ENCODE measurements around the gene LBR. TPM values are rescaled to one million over a fixed set of nuclear protein-coding genes. Genes with fewer than 3 reads are reported as not detected.

The LBR gene
- total RNA-seq, 1 experiment from 2014 or later = 86.0 TPM

DNA sequence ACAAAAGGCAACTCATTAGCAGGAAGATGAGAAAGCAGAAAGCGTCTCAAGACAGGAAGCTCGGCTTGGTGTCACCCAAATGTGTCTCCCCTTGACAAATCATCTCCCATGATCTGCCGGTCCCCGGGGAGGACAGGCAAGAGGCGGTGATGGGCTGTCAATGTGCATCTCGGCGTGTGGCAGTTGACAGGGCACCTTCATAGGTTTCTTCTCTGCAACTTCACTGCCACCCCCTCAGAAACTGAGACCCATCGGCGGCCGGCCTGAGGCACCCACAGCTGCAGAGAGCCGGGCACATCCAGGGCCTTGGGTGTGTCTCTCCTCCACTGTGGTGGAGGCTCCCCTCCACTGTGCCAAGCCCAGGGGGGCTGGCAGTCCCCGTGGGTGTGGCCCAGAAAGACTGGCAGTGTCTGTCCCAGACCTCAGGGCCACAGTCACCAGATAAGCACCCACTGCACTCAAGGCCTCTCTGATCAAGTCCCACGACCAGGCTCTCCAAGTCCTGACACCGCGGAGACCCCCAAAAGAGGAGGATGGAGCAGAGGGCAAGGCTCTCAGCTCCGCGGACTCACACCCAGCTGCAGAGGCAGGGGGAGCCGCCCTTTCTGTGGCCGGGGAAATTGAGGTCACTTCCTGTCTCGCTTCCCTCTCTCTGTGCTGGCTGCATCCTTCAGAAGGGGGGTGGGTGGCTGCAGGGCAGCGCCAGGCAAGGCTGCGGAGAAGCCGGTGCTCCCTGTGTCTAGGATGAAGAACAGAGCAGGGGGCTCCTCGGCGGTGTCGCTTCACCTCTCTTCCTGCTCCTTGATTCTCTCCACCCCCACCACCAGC is 39.6 kb upstream of the LBR start (continued):
- TF ChIP-seq, protein P1, sequence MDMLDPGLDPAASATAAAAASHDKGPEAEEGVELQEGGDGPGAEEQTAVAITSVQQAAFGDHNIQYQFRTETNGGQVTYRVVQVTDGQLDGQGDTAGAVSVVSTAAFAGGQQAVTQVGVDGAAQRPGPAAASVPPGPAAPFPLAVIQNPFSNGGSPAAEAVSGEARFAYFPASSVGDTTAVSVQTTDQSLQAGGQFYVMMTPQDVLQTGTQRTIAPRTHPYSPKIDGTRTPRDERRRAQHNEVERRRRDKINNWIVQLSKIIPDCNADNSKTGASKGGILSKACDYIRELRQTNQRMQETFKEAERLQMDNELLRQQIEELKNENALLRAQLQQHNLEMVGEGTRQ (CRISPR knock-in tag; IDR thresholded peaks at IDR 0.05) = no peak
- TF ChIP-seq TCF7 (CRISPR knock-in tag; IDR thresholded peaks at IDR 0.05; ENCODE audit: low read depth) (no peak), ZMAT4 (CRISPR knock-in tag; IDR thresholded peaks at IDR 0.05) (no peak), JAZF1 (CRISPR knock-in tag; IDR thresholded peaks at IDR 0.05) (no peak), TEAD4 (CRISPR knock-in tag; IDR thresholded peaks at IDR 0.05) (no peak), NFE2L1 (CRISPR knock-in tag; IDR thresholded peaks at IDR 0.05) (no peak), MLX (CRISPR knock-in tag; IDR thresholded peaks at IDR 0.05) (no peak), ZNF512 (CRISPR knock-in tag; IDR thresholded peaks at IDR 0.05; ENCODE audit: borderline replicate concordance) (no peak)

GRCh38 chr1:225466848-225467192 is 39.0 kb upstream of the LBR start:
- ChIA-PET POLR2A (no interaction called here), CTCF (no interaction called here)
- ATAC-seq (no peak), DNase-seq (ENCODE audit: low spot score) (no peak)
- no peak for TF ChIP-seq NFE2L1 (CRISPR knock-in tag; IDR thresholded peaks at IDR 0.05)
- no peak for TF ChIP-seq CREM (CRISPR knock-in tag; IDR thresholded peaks at IDR 0.05)
- no peak overlapping the region for H3K4me3 Mint-ChIP-seq
- H3K27me3 Mint-ChIP-seq (ENCODE audit: low read depth) = peaks cover 2% of the 10 kb centered on the region; the same call in 1 of the 2 replicates
- peaks cover 47% of the 10 kb centered on the region for H3K4me1 Mint-ChIP-seq
- H3K9me3 Mint-ChIP-seq = no peaks in the 10 kb centered on the region
- H3K27ac Mint-ChIP-seq = no peak overlapping the region
- H3K36me3 Mint-ChIP-seq = no peaks in the 10 kb centered on the region

DNA sequence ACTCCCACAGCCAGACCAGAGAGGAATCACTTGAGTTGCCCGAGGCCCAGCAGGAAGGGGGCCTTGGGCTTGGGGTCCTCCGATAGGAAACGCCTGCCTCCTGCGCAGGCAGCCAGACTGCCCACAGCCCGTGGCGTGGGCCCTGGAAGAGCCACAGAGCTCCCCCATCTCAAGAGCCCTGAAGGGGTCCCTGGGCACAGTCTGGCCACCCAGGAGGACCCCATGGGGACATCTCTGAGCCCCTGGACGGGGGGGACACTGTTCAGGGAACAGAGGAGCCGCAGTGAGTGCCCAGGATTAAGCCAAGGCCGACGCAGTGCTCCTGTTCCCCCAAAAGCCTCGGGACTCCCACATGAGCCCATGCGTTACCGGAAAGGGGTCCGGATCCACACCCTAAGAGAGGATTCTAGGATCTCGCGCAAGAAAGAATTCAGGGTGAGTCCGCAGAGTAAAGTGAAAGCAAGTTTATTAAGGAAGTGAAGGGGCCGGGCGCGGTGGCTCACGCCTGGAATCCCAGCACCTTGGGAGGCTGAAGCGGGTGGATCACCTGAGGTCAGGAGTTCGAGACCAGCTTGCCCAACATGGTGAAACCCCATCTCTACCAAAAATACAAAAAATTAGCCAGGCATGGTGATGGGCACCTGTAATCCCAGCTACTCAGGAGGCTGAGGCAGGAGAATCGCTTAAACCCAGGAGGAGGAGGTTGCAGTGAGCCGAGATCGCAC is 38.1 kb upstream of the LBR start:
- CTCF ChIA-PET = interaction anchor here (1.0 to 3.2 kb wide), 4 partner anchors 9 to 312 kb away, joined by 3 to 25 read pairs (median 6); partner anchors contain the start of gene SRP9

More for the DNA sequence above, 38.1 kb upstream of the LBR start:
- ATAC-seq = no peak
- H3K9me3 Mint-ChIP-seq = no peaks in the 10 kb centered on the region
- H3K27me3 Mint-ChIP-seq (ENCODE audit: low read depth) = peaks cover under 1% of the 10 kb centered on the region; the same call in 1 of the 2 replicates
- POLR2A ChIA-PET = no interaction called here
- no peaks in the 10 kb centered on the region for H3K36me3 Mint-ChIP-seq
- no peak for TF ChIP-seq TEAD1 (CRISPR knock-in tag; IDR thresholded peaks at IDR 0.05)
- no peak for TF ChIP-seq MLX (CRISPR knock-in tag; IDR thresholded peaks at IDR 0.05)
- H3K4me3 Mint-ChIP-seq = no peak overlapping the region
- DNase-seq (ENCODE audit: low spot score) = no peak
- H3K4me1 Mint-ChIP-seq = peaks cover 51% of the 10 kb centered on the region
- no peak overlapping the region for H3K27ac Mint-ChIP-seq

All from WTC11 (cell line).